ENCODE results near the gene FAR1.

DNA sequence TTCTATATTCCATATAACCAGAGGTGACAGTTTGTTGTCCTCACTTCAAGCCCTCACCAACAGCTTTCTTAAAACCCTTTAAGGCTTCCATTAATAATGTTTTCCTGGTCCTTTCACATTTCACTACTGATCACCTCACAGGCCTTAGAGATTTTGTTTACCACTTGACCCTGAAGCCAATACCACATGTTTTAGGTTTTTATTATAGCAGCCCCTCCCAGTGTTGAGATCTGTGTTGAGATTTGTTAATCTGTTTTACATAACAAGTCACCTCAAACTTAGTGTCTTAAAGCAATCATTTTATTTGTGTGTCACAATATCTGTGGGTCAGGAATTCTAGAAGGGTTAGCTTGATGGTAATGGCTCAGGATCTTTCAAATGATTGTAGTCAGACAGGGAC, 49.9 kb downstream of the FAR1 start:
- TF ChIP-seq, protein P1, sequence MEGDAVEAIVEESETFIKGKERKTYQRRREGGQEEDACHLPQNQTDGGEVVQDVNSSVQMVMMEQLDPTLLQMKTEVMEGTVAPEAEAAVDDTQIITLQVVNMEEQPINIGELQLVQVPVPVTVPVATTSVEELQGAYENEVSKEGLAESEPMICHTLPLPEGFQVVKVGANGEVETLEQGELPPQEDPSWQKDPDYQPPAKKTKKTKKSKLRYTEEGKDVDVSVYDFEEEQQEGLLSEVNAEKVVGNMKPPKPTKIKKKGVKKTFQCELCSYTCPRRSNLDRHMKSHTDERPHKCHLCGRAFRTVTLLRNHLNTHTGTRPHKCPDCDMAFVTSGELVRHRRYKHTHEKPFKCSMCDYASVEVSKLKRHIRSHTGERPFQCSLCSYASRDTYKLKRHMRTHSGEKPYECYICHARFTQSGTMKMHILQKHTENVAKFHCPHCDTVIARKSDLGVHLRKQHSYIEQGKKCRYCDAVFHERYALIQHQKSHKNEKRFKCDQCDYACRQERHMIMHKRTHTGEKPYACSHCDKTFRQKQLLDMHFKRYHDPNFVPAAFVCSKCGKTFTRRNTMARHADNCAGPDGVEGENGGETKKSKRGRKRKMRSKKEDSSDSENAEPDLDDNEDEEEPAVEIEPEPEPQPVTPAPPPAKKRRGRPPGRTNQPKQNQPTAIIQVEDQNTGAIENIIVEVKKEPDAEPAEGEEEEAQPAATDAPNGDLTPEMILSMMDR (IDR thresholded peaks at IDR 0.05) = no peak
- no peak for TF ChIP-seq POLR2A (IDR thresholded peaks at IDR 0.05; ENCODE audit: low read depth)
- no peak for TF ChIP-seq EP300 (IDR thresholded peaks at IDR 0.05)

All from esophagus muscularis mucosa (tissue), 4 donors.